ENCODE data around the gene VPS33B. TPM values are rescaled to one million over a fixed set of nuclear protein-coding genes. Genes with fewer than 3 reads are reported as not detected.
A peak's percentile ranks its signal among the peaks of the same experiment; 100 is the strongest.

The VPS33B gene
- total RNA-seq, result 10.7 to 13.6 TPM (median 11.4 TPM) in 3 replicates
- long read RNA-seq, transcript VPS33B-201 (23 exons, 2,767 nt), result major isoform, 6 of 10 reads
- long read RNA-seq, partial matches to known transcripts, result 0 of 10 reads
- long read RNA-seq, other reads (novel, unspliced or antisense), result 4 of 10 reads

DNA sequence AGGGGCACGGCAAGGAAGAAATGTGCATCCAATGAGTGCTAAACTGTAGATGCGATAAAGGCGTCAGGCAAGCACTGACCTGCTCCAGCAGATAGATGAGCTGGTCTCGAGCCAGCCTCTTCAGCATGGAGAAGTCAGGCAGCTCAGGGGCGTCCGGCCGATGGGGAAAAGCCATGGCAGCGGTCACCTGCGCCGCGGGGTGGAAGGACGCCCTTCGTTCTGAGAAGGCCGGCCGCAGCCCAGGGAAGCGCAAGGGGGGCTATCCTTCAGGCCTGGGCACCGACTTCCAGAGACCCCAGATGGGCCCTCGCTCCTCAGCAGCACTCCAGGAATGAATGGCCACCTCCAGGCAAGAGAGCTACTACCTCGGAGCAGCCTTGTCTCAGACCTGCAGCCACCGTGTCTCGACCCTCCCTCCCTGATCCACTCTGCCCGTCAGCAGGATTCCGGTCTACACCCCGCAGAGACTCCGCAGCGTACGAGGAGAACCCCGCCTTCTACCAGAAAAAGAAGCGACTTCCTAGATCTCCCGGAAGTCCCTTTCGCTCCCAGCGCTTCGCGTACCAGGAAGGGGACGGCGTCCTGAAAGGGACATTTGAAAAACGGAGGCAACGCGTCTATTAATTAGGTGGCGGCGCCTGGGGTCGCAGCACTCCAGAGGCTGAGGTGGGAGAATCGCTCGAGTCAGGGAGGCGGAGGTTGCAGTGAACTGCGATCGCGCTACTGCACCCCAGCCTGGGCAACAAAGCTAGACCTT lies at the start of gene VPS33B:
Gene VPS33B, minus strand, starts transcription at position 520 of the 757 bp plus-strand sequence. Its CDS starts 345 bp downstream, at position 175.
- Mint-ChIP-seq H3K36me3 (ENCODE audit: low read depth) (peaks cover 1% of the 10 kb centered on the region), H3K4me1 (ENCODE audit: low read depth) (peaks cover 28% of the 10 kb centered on the region), H3K27ac (ENCODE audit: unreplicated experiment) (peak within 1 kb of the TSS; percentile 90), H3K4me3 (ENCODE audit: unreplicated experiment) (peak within 1 kb of the TSS; percentile 95), H3K9me3 (ENCODE audit: low read depth) (no peaks in the 10 kb centered on the region), H3K27me3 (ENCODE audit: low read depth) (no peaks in the 10 kb centered on the region)
- TF ChIP-seq, protein P1, sequence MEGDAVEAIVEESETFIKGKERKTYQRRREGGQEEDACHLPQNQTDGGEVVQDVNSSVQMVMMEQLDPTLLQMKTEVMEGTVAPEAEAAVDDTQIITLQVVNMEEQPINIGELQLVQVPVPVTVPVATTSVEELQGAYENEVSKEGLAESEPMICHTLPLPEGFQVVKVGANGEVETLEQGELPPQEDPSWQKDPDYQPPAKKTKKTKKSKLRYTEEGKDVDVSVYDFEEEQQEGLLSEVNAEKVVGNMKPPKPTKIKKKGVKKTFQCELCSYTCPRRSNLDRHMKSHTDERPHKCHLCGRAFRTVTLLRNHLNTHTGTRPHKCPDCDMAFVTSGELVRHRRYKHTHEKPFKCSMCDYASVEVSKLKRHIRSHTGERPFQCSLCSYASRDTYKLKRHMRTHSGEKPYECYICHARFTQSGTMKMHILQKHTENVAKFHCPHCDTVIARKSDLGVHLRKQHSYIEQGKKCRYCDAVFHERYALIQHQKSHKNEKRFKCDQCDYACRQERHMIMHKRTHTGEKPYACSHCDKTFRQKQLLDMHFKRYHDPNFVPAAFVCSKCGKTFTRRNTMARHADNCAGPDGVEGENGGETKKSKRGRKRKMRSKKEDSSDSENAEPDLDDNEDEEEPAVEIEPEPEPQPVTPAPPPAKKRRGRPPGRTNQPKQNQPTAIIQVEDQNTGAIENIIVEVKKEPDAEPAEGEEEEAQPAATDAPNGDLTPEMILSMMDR (IDR thresholded peaks at IDR 0.05), result no peak
- DNase-seq (ENCODE audit: low spot score), result no peak

DNA sequence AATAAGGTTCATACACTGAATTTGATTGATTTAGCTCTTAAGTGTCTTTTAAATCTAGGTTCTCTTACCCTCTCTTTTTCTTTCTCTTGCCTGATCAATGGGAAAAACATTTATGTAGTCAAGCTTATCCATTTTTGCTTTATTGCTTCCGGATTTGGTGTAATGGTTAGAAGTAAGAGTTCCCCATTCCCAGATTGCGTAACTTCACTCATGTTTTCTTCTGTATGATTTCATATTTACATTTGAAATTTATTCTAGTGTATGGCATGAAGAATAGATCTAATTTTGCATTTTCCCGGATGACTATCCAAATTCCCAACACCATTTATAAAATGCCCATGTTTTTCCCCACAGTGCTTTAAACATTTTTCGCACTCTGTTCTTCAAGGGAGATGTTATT lies 49.8 kb upstream of the VPS33B start:
- TF ChIP-seq, protein P1 (IDR thresholded peaks at IDR 0.05), result no peak
- Mint-ChIP-seq H3K27ac (ENCODE audit: unreplicated experiment) (no peak overlapping the region), H3K4me1 (ENCODE audit: low read depth) (no peaks in the 10 kb centered on the region), H3K9me3 (ENCODE audit: low read depth) (no peaks in the 10 kb centered on the region), H3K27me3 (ENCODE audit: low read depth) (peaks cover 26% of the 10 kb centered on the region), H3K4me3 (ENCODE audit: unreplicated experiment) (no peak overlapping the region), H3K36me3 (ENCODE audit: low read depth) (no peaks in the 10 kb centered on the region)
- no peak for DNase-seq (ENCODE audit: low spot score)

DNA sequence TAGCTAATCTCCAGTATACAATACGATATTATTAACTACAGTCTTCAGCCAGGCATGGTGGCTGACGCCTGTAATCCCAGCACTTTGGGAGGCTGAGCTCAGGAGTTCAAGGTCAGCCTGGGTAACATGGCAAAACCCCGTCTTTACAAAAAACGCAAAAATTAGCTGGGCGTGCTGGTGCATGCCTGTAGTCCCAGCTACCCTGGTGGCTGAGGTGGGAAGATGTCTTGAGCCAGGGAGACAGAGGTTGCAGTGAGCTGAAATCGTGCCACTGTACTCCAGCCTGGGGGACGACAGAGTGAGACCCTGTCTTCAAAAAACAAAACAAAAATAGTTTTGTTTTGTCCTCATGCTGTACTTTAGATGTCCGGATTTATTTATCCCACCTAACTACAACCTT lies 48.5 kb upstream of the VPS33B start:
- Mint-ChIP-seq H3K36me3 (ENCODE audit: low read depth) (no peaks in the 10 kb centered on the region), H3K27me3 (ENCODE audit: low read depth) (peaks cover 34% of the 10 kb centered on the region), H3K27ac (ENCODE audit: unreplicated experiment) (no peak overlapping the region), H3K4me3 (ENCODE audit: unreplicated experiment) (no peak overlapping the region), H3K9me3 (ENCODE audit: low read depth) (no peaks in the 10 kb centered on the region), H3K4me1 (ENCODE audit: low read depth) (no peaks in the 10 kb centered on the region)
- TF ChIP-seq, protein P1 (IDR thresholded peaks at IDR 0.05), result no peak
- no peak for DNase-seq (ENCODE audit: low spot score)

DNA sequence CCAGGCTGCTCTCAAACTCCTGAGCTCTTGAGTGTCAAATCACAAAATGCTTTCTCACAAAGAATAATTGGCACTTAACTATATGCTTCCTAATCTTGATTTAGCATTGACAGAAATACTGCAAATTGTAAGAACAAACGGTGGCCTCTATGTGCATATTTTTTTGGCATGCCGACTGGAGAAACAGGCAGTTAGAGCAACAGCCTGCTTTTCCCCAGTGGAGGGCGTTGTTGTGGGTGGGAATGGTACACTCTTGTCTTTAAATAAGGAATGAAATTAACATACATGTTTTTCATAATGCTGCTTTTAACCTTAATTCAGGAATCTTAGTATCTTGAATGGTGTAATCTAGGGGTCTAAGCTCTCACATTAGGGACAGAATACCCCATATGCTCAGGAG lies 46.6 kb upstream of the VPS33B start:
- DNase-seq (ENCODE audit: low spot score), result no peak
- TF ChIP-seq, protein P1 (IDR thresholded peaks at IDR 0.05), result peak; percentile 10
- H3K36me3 Mint-ChIP-seq (ENCODE audit: low read depth), result no peaks in the 10 kb centered on the region
- H3K27ac Mint-ChIP-seq (ENCODE audit: unreplicated experiment), result no peak overlapping the region
- H3K9me3 Mint-ChIP-seq (ENCODE audit: low read depth), result no peaks in the 10 kb centered on the region
- no peaks in the 10 kb centered on the region for H3K4me1 Mint-ChIP-seq (ENCODE audit: low read depth)
- H3K27me3 Mint-ChIP-seq (ENCODE audit: low read depth), result peaks cover 36% of the 10 kb centered on the region
- H3K4me3 Mint-ChIP-seq (ENCODE audit: unreplicated experiment), result no peak overlapping the region

DNA sequence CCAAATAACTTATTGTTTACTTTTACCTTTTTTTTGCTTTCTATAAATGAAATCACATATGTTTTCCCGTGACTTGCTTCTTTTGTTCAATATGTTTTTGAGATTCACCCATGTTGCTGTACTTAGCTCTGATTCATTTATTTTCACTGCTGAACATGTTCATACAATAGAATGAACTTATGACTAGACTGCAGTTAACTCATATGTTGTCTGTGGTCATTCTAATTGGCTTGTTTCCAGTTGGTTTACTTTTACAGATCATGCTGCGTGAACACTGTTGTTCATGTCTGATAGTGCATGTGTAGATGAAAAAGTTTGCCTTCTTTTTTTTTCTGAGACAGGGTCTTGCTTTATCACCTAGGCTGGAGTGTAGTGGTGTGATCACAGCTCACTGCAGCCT lies 46.0 kb upstream of the VPS33B start:
- no peak overlapping the region for H3K27ac Mint-ChIP-seq (ENCODE audit: unreplicated experiment)
- H3K4me3 Mint-ChIP-seq (ENCODE audit: unreplicated experiment), result no peak overlapping the region
- DNase-seq (ENCODE audit: low spot score), result no peak
- TF ChIP-seq, protein P1 (IDR thresholded peaks at IDR 0.05), result no peak
- peaks cover 36% of the 10 kb centered on the region for H3K27me3 Mint-ChIP-seq (ENCODE audit: low read depth)
- H3K36me3 Mint-ChIP-seq (ENCODE audit: low read depth), result no peaks in the 10 kb centered on the region
- no peaks in the 10 kb centered on the region for H3K9me3 Mint-ChIP-seq (ENCODE audit: low read depth)
- H3K4me1 Mint-ChIP-seq (ENCODE audit: low read depth), result no peaks in the 10 kb centered on the region
